Upper lobe of right lung (tissue), 1 donor: Measurements from ENCODE around the gene KLHL30. TPM values are rescaled to one million over a fixed set of nuclear protein-coding genes. Genes with fewer than 3 reads are reported as not detected.

Experiments
- ATAC-seq: fragments of 200-7000 bp; cut with Tn5 transposase; one replicate; pipeline ENCODE4 v1.9.1; 2020; ENCODE audit warnings: mild to moderate bottlenecking, moderate library complexity
- DNase-seq: peaks from one replicate; pipeline ENCODE4 v3.0.0-alpha.2; 2020
- H3K27ac ChIP-seq: fragments of 200-600 bp; one replicate; pipeline ENCODE4 v1.8.0; 2022
- H3K27me3 ChIP-seq: fragments of 200-600 bp; one replicate; pipeline ENCODE4 v1.8.0; 2022; ENCODE audit warnings: mild to moderate bottlenecking
- H3K36me3 ChIP-seq: fragments of 200-600 bp; one replicate; pipeline ENCODE4 v1.8.0; 2022
- H3K4me1 ChIP-seq: fragments of 200-600 bp; one replicate; pipeline ENCODE4 v1.8.0; 2022
- H3K4me3 ChIP-seq: fragments of 200-600 bp; one replicate; pipeline ENCODE4 v1.8.0; 2022; ENCODE audit warnings: mild to moderate bottlenecking
- H3K9me3 ChIP-seq: fragments of 200-600 bp; one replicate; pipeline ENCODE4 v1.8.0; 2022
- CTCF ChIP-seq: fragments of 200-600 bp; IDR thresholded peaks from one replicate; pipeline ENCODE4 v1.8.0; 2022; ENCODE audit warnings: antibody characterized with exemption
- intact Hi-C: fragments of 100-400 bp; cut with DNase I; formaldehyde crosslinking; loops from one replicate; pipeline ENCODE4 v1.11.0; 2022
- total RNA-seq: library from RNA; stranded (reverse); fragmentation: NEBNext Ultra II Directional; extraction: Animal tissue kit (Norgen Biotek cat#: 25700); gene quantifications from one replicate; pipeline ENCODE4 v1.2.1, GENCODE V29; 2021
- donor health status: DM: no; HTN: yes; CAD: no; lungs with severe emphysema.

The KLHL30 gene
- total RNA-seq, 1 donor from 2014 or later: 0.90 TPM

GRCh38 chr2:238171575-238172187, 33.2 kb downstream of the KLHL30 start:
- Histone ChIP-seq H3K27ac (no peak overlapping the region), H3K9me3 (no peaks in the 10 kb centered on the region), H3K36me3 (peaks cover 81% of the 10 kb centered on the region), H3K4me1 (peaks cover 19% of the 10 kb centered on the region), H3K4me3 (no peak overlapping the region), H3K27me3 (no peaks in the 10 kb centered on the region)
- intact Hi-C loops: no loop called here
- DNase-seq (peak; percentile 8), ATAC-seq (no peak)
- no peak for TF ChIP-seq CTCF

- intact Hi-C loops: no loop called here
- H3K27me3 ChIP-seq: no peaks in the 10 kb centered on the region
- no peaks in the 10 kb centered on the region for H3K9me3 ChIP-seq
- H3K36me3 ChIP-seq: peaks cover 89% of the 10 kb centered on the region
- ATAC-seq (no peak), DNase-seq (peak; percentile 40)
- peaks cover 19% of the 10 kb centered on the region for H3K4me1 ChIP-seq
- H3K4me3 ChIP-seq: no peak overlapping the region
- no peak for TF ChIP-seq CTCF
- H3K27ac ChIP-seq: no peak overlapping the region
These were observed 34.0 kb downstream of the KLHL30 start for GRCh38 chr2:238172439-238172838.

GRCh38 chr2:238173692-238174091, 35.2 kb downstream of the KLHL30 start:
- H3K36me3 ChIP-seq: peaks cover 91% of the 10 kb centered on the region
- ATAC-seq (no peak), DNase-seq (no peak)
- peaks cover 19% of the 10 kb centered on the region for H3K4me1 ChIP-seq
- TF ChIP-seq CTCF: peak; percentile 9
- intact Hi-C loops: no loop called here
- H3K27me3 ChIP-seq: no peaks in the 10 kb centered on the region
- no peak overlapping the region for H3K27ac ChIP-seq
- H3K9me3 ChIP-seq: no peaks in the 10 kb centered on the region
- no peak overlapping the region for H3K4me3 ChIP-seq

GRCh38 chr2:238174291-238174690, 35.8 kb downstream of the KLHL30 start:
- ATAC-seq (no peak), DNase-seq (no peak)
- H3K27ac ChIP-seq: no peak overlapping the region
- no peaks in the 10 kb centered on the region for H3K9me3 ChIP-seq
- no peaks in the 10 kb centered on the region for H3K27me3 ChIP-seq
- H3K4me1 ChIP-seq: peaks cover 17% of the 10 kb centered on the region
- intact Hi-C loops: no loop called here
- TF ChIP-seq CTCF: no peak
- H3K36me3 ChIP-seq: peaks cover 95% of the 10 kb centered on the region
- H3K4me3 ChIP-seq: no peak overlapping the region

DNA sequence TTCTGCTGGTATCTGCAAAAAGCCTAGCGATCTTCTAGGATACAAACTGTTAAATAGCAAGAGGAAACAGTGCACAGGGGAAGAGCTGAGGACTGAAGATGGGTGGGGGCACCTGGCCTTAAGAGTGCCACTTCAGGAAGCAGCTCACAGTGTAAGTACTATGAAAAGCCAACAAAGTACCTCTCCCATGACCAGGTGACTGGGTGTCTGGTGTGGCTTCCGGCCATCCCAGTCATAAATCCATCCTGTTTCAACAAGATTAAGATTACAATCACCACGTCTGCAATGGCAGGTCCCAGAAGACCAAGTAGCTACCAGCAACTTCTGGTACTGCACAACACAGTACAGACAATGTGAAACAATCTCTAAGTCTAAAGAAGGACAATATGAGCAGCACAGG, 36.2 kb downstream of the KLHL30 start:
- intact Hi-C loops: no loop called here
- peaks cover 96% of the 10 kb centered on the region for H3K36me3 ChIP-seq

More for the DNA sequence above, 36.2 kb downstream of the KLHL30 start:
- Histone ChIP-seq H3K4me3 (no peak overlapping the region), H3K27me3 (no peaks in the 10 kb centered on the region), H3K9me3 (no peaks in the 10 kb centered on the region), H3K4me1 (peaks cover 13% of the 10 kb centered on the region), H3K27ac (no peak overlapping the region)
- ATAC-seq (peak; percentile 57), DNase-seq (no peak)
- no peak for TF ChIP-seq CTCF
